ENCODE data around the gene ABTB1. TPM values are rescaled to one million over a fixed set of nuclear protein-coding genes. Genes with fewer than 3 reads are reported as not detected.
A peak's percentile ranks its signal among the peaks of the same experiment; 100 is the strongest.

Gene ABTB1
- total and polyA plus RNA-seq, 2 of the 13 experiments (the other 11 are each of a cell fraction or from before 2014, with no cell fraction given): 0.42 to 14.5 TPM

DNA sequence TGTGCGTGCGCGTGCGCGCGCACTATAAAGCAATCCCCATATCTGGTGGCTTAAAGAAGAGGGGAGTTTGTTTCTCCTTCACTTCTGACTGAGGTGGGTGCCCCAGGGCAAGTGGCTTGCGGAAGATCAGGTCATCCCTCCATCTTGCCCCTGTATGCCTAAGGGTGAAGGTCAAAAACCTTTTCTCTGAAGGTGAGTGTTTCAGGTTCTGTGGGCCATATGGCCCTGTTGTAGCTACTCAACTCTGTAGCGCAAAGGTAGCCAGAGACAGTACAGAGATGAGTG lies 5.5 kb downstream of the ABTB1 start:
- 97% methylated on average over 8 of the region's 8 CpGs for WGBS (ENCODE audit: low lambda C conversion rate)
- Histone ChIP-seq H3K27ac (ENCODE audit: extremely low read length, insufficient read depth, low read length) (no peak overlapping the region), H3K9ac (ENCODE audit: insufficient read depth, low read depth, low read length) (no peak overlapping the region), H2AFZ (ENCODE audit: low read length) (no peak overlapping the region), H3K36me3 (replicated peaks in 1 of 2; ENCODE audit: control insufficient read depth in 1 of 2, insufficient read depth in 2 of 2, low read length in 2 of 2) (no peaks in the 10 kb centered on the region), H3K4me3 (replicated peaks in 1 of 3; ENCODE audit: insufficient read depth in 1 of 3, low read depth in 2 of 3, low read length in 3 of 3) (no peak overlapping the region), H3K4me1 (ENCODE audit: insufficient read depth, low read length) (peaks cover 11% of the 10 kb centered on the region), H3K9me3 (ENCODE audit: low read length) (no peaks in the 10 kb centered on the region), H3K79me2 (ENCODE audit: insufficient read depth, low read length) (no peaks in the 10 kb centered on the region), H3K4me2 (ENCODE audit: low read depth, low read length) (no peak overlapping the region), H3K27me3 (ENCODE audit: control insufficient read depth in 1 of 2, insufficient read depth in 2 of 2, low read length in 2 of 2) (peaks cover 0 to 4% of the 10 kb centered on the region in 2 experiments; a peak in 1 of 5 replicates), H4K20me1 (ENCODE audit: insufficient read depth, low read length) (no peaks in the 10 kb centered on the region)
- ChIA-PET CTCF (ENCODE audit: low intra/inter-chr PET ratio, low total read pairs) (no interaction called here), POLR2A (no interaction called here)
- ATAC-seq: no peak
- FAIRE-seq: no peak
- intact Hi-C loops (cut with micrococcal nuclease; ENCODE audit: unreplicated experiment): no loop called here
- in situ Hi-C loops (cut with HindIII; ENCODE audit: extremely low pct_ligation_motif_present, low pct_unique_long_range_greater_than_20kb): no loop called here
- no TSS peak for BruUV-seq (replicated peaks)
- DNase-seq (ENCODE audit: low spot score): no peak
- TF ChIP-seq, protein P1, sequence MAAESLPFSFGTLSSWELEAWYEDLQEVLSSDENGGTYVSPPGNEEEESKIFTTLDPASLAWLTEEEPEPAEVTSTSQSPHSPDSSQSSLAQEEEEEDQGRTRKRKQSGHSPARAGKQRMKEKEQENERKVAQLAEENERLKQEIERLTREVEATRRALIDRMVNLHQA (CRISPR knock-in tag; IDR thresholded peaks at IDR 0.05): no peak
- no peak for TF ChIP-seq ZNF432 (CRISPR knock-in tag; IDR thresholded peaks at IDR 0.05; ENCODE audit: borderline replicate concordance)
- TF ChIP-seq ZNF883 (CRISPR knock-in tag; IDR thresholded peaks at IDR 0.05; ENCODE audit: not compliant biosample characterization): no peak
- TF ChIP-seq PCBP1 (IDR thresholded peaks at IDR 0.05; ENCODE audit: borderline replicate concordance, low read depth, low read length): no peak
- no peak for TF ChIP-seq SYNCRIP (IDR thresholded peaks at IDR 0.05; ENCODE audit: insufficient read depth, low read depth, low read length)
- no peak for TF ChIP-seq ZSCAN12 (CRISPR knock-in tag; IDR thresholded peaks at IDR 0.05)
- no peak for TF ChIP-seq MEIS1 (CRISPR knock-in tag; IDR thresholded peaks at IDR 0.05; ENCODE audit: borderline replicate concordance)

DNA sequence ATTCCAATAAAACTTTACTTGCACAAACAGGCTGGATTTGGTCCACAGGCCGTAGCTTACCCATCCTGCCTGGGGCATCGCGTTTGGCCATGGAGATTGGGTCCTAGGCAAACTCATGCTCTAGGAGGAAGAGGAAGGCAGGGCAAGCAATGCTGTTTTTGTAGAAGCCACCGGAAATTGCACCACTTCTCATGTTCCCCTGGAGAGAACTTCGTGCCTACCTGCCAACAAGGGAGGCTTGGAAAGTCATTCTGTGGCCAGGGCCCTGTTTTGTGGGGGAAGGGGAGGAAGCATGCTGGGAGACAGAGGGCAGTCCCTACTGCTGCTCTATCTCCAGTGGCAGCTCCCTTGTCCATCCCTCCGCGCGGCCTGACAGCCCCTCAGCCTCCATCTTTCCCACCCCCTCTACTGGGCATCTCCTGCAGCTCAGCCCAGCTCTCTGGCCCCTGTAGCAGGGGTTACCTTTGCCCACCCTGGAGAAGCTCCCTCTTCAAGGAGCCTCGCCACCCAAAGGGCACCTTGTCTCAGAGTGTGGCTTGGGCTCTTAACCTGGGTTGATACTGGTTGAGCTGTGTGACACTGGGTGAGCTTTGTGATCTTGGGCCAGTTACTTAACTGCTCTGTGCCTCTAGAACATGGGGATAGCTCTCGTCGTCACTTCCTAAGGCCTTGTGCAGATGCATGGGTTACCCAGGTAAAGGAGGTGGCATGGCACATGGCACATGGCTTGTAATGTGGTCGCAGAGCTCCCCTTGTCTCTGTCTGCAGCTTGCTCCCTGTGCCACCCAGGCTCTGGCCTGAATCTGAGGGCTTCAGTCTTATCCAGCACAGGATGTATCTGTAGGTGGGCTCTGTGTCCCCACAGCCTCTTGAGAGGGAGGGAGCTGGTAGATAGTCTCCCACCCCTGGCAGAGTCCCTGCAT lies 6.1 kb downstream of the ABTB1 start:
- Histone ChIP-seq H4K20me1 (ENCODE audit: insufficient read depth, low read length) (no peaks in the 10 kb centered on the region), H3K9me3 (ENCODE audit: low read length) (no peaks in the 10 kb centered on the region), H3K36me3 (replicated peaks in 1 of 2; ENCODE audit: control insufficient read depth in 1 of 2, insufficient read depth in 2 of 2, low read length in 2 of 2) (no peaks in the 10 kb centered on the region), H3K4me1 (ENCODE audit: insufficient read depth, low read length) (peaks cover 6% of the 10 kb centered on the region), H3K27ac (ENCODE audit: extremely low read length, insufficient read depth, low read length) (no peak overlapping the region), H2AFZ (ENCODE audit: low read length) (no peak overlapping the region), H3K4me2 (ENCODE audit: low read depth, low read length) (no peak overlapping the region), H3K9ac (ENCODE audit: insufficient read depth, low read depth, low read length) (no peak overlapping the region), H3K27me3 (ENCODE audit: control insufficient read depth in 1 of 2, insufficient read depth in 2 of 2, low read length in 2 of 2) (peaks cover 0 to 2% of the 10 kb centered on the region in 2 experiments; a peak in 1 of 5 replicates), H3K4me3 (replicated peaks in 1 of 3; ENCODE audit: insufficient read depth in 1 of 3, low read depth in 2 of 3, low read length in 3 of 3) (no peak overlapping the region), H3K79me2 (ENCODE audit: insufficient read depth, low read length) (no peaks in the 10 kb centered on the region)
- TF ChIP-seq ZNF768 (CRISPR knock-in tag; IDR thresholded peaks at IDR 0.05): peak; percentile 51; the same call in 1 of the 2 replicates
- TF ChIP-seq, protein P2, sequence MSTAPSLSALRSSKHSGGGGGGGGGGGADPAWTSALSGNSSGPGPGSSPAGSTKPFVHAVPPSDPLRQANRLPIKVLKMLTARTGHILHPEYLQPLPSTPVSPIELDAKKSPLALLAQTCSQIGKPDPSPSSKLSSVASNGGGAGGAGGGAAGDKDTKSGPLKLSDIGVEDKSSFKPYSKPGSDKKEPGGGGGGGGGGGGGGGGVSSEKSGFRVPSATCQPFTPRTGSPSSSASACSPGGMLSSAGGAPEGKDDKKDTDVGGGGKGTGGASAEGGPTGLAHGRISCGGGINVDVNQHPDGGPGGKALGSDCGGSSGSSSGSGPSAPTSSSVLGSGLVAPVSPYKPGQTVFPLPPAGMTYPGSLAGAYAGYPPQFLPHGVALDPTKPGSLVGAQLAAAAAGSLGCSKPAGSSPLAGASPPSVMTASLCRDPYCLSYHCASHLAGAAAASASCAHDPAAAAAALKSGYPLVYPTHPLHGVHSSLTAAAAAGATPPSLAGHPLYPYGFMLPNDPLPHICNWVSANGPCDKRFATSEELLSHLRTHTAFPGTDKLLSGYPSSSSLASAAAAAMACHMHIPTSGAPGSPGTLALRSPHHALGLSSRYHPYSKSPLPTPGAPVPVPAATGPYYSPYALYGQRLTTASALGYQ (CRISPR knock-in tag; IDR thresholded peaks at IDR 0.05): no peak
- BruUV-seq (replicated peaks): no TSS peak
- FAIRE-seq (no peak), ATAC-seq (no peak), DNase-seq (ENCODE audit: low spot score) (no peak)
- in situ Hi-C loops (cut with HindIII; ENCODE audit: extremely low pct_ligation_motif_present, low pct_unique_long_range_greater_than_20kb): no loop called here
- ChIA-PET POLR2A (no interaction called here), CTCF (ENCODE audit: low intra/inter-chr PET ratio, low total read pairs) (no interaction called here)
- 86% methylated on average over 4 of the region's 12 CpGs for WGBS (ENCODE audit: low lambda C conversion rate)
- intact Hi-C loops (cut with micrococcal nuclease; ENCODE audit: unreplicated experiment): no loop called here

All from HepG2 (cell line).